ENCODE data around the gene JAZF1. TPM values are rescaled to one million over a fixed set of nuclear protein-coding genes. Genes with fewer than 3 reads are reported as not detected.

Gene JAZF1
- polyA plus RNA-seq, 3 donors = 12.1 to 18.1 (median 17.2) TPM

- TF ChIP-seq CTCF (IDR thresholded peaks at IDR 0.05) = no peak
- no peaks in the 10 kb centered on the region for H3K27me3 ChIP-seq (ENCODE audit: control insufficient read depth in 2 of 2, insufficient read depth in 2 of 2, low read length in 2 of 2)
- Mint-ChIP-seq H3K9me3 (no peaks in the 10 kb centered on the region), H3K27me3 (ENCODE audit: low read depth in 3 of 3) (peaks cover 0 to 3% (median 0%) of the 10 kb centered on the region in 3 donors), H3K36me3 (peaks cover 16% of the 10 kb centered on the region in 2 donors), H3K4me3 (peak overlapping the region in 1 of 2 donors; percentile 73), H3K4me1 (peaks cover 63% of the 10 kb centered on the region), H3K27ac (peak overlapping the region; percentile 85 to 97 (median 95))
- 75% methylated on average over 2 of the region's 6 CpGs for WGBS (ENCODE audit: insufficient coverage)
- H3K4me3 ChIP-seq (replicated peaks in 1 of 3; ENCODE audit: low read depth in 2 of 3, low read length in 3 of 3) = peak overlapping the region in 1 of 3 experiments; percentile 49
- peaks cover 81% of the 10 kb centered on the region for H3K79me2 ChIP-seq (ENCODE audit: insufficient read depth, low read length)
- peak overlapping the region; percentile 30 for H2AFZ ChIP-seq (ENCODE audit: insufficient read depth, low read depth, low read length, poor library complexity, severe bottlenecking)
- H3K9ac ChIP-seq (ENCODE audit: insufficient read depth, low read length, poor library complexity, severe bottlenecking) = no peak overlapping the region
- H3K27ac ChIP-seq (ENCODE audit: low read depth in 1 of 2, low read length in 2 of 2) = peak overlapping the region; percentile 26 to 86
- intact Hi-C loops (cut with micrococcal nuclease) = loop anchor here in 1 of 2 donors (10.0 kb wide), 2 partner anchors 78 to 528 kb away; no protein-coding TSS in a partner anchor
- peaks cover 62 to 67% of the 10 kb centered on the region in 2 donors for H3K4me1 ChIP-seq (ENCODE audit: control insufficient read depth in 1 of 2, insufficient read depth in 2 of 2, low read length in 2 of 2)
- H3K4me2 ChIP-seq (replicated peaks; ENCODE audit: extremely low read depth, low read length, poor library complexity, severe bottlenecking) = peak overlapping the region; percentile 54
- H3K36me3 ChIP-seq (replicated peaks in 1 of 2; ENCODE audit: control insufficient read depth in 1 of 2, insufficient read depth in 2 of 2, low read length in 2 of 2) = peaks cover 0 to 4% of the 10 kb centered on the region in 2 donors
- DNase-seq = no peak
- peaks cover 21% of the 10 kb centered on the region for H4K20me1 ChIP-seq (ENCODE audit: insufficient read depth, low read length)
- no peaks in the 10 kb centered on the region for H3K9me3 ChIP-seq (replicated peaks in 1 of 2; ENCODE audit: control insufficient read depth in 1 of 2, insufficient read depth in 1 of 2, low read length in 2 of 2)
These were observed 23.4 kb downstream of the JAZF1 start for GRCh38 chr7:28157076-28157745.

GRCh38 chr7:28156401-28156800 lies 24.2 kb downstream of the JAZF1 start:
- Mint-ChIP-seq H3K9me3 (no peaks in the 10 kb centered on the region), H3K27ac (peak overlapping the region; percentile 88 to 97 (median 95)), H3K36me3 (peaks cover 16% of the 10 kb centered on the region in 2 donors), H3K4me3 (peak overlapping the region in 1 of 2 donors; percentile 63), H3K4me1 (peaks cover 67% of the 10 kb centered on the region), H3K27me3 (ENCODE audit: low read depth in 3 of 3) (peaks cover 0 to 3% (median 0%) of the 10 kb centered on the region in 3 donors)
- H3K27me3 ChIP-seq (ENCODE audit: control insufficient read depth in 2 of 2, insufficient read depth in 2 of 2, low read length in 2 of 2) = no peaks in the 10 kb centered on the region
- TF ChIP-seq CTCF (IDR thresholded peaks at IDR 0.05) = no peak
- peaks cover 78% of the 10 kb centered on the region for H3K79me2 ChIP-seq (ENCODE audit: insufficient read depth, low read length)
- WGBS (ENCODE audit: insufficient coverage) = 92% methylated on average over 2 of the region's 4 CpGs
- peak overlapping the region; percentile 80 to 86 for H3K27ac ChIP-seq (ENCODE audit: low read depth in 1 of 2, low read length in 2 of 2)
- peak overlapping the region in 1 of 3 experiments; percentile 49 for H3K4me3 ChIP-seq (replicated peaks in 1 of 3; ENCODE audit: low read depth in 2 of 3, low read length in 3 of 3)
- intact Hi-C loops (cut with micrococcal nuclease) = loop anchor here in 1 of 2 donors (10.0 kb wide), 2 partner anchors 78 to 528 kb away; no protein-coding TSS in a partner anchor
- DNase-seq = no peak
- H3K4me2 ChIP-seq (replicated peaks; ENCODE audit: extremely low read depth, low read length, poor library complexity, severe bottlenecking) = peak overlapping the region; percentile 54
- H2AFZ ChIP-seq (ENCODE audit: insufficient read depth, low read depth, low read length, poor library complexity, severe bottlenecking) = no peak overlapping the region
- H3K9me3 ChIP-seq (replicated peaks in 1 of 2; ENCODE audit: control insufficient read depth in 1 of 2, insufficient read depth in 1 of 2, low read length in 2 of 2) = no peaks in the 10 kb centered on the region
- peaks cover 69 to 73% of the 10 kb centered on the region in 2 donors for H3K4me1 ChIP-seq (ENCODE audit: control insufficient read depth in 1 of 2, insufficient read depth in 2 of 2, low read length in 2 of 2)
- no peak overlapping the region for H3K9ac ChIP-seq (ENCODE audit: insufficient read depth, low read length, poor library complexity, severe bottlenecking)
- H3K36me3 ChIP-seq (replicated peaks in 1 of 2; ENCODE audit: control insufficient read depth in 1 of 2, insufficient read depth in 2 of 2, low read length in 2 of 2) = no peaks in the 10 kb centered on the region
- H4K20me1 ChIP-seq (ENCODE audit: insufficient read depth, low read length) = peaks cover 13% of the 10 kb centered on the region
